ENCODE results near the gene LRP1B.

LRP1B gene

GRCh38 chr2:142037744-142038143, 93.1 kb downstream of the LRP1B start:
- Histone ChIP-seq H3K27ac (no peak overlapping the region), H3K9ac (no peak overlapping the region), H3K36me3 (no peaks in the 10 kb centered on the region), H3K9me3 (replicated peaks in 1 of 11) (no peaks in the 10 kb centered on the region), H3K4me3 (no peak overlapping the region), H3K4me1 (peaks cover 0 to 16% (median 12%) of the 10 kb centered on the region in 10 experiments; a peak in 15 of 20 replicates), H3K27me3 (no peaks in the 10 kb centered on the region), H4K20me1 (no peaks in the 10 kb centered on the region), H3K4me2 (peak overlapping the region in 8 of 11 experiments; percentile 17 to 55 (median 46); a peak in 12 of 22 replicates)
- TF ChIP-seq Cebpa-rat (IDR thresholded peaks at IDR 0.05), result no peak

GRCh38 chr2:142037066-142037465, 93.8 kb downstream of the LRP1B start:
- H3K4me1 ChIP-seq, result peaks cover 0 to 16% (median 13%) of the 10 kb centered on the region in 10 experiments; a peak in 15 of 20 replicates
- no peaks in the 10 kb centered on the region for H4K20me1 ChIP-seq
- no peak overlapping the region for H3K27ac ChIP-seq
- no peak overlapping the region for H3K9ac ChIP-seq
- no peak overlapping the region for H3K4me3 ChIP-seq
- no peaks in the 10 kb centered on the region for H3K9me3 ChIP-seq (replicated peaks in 1 of 11)
- H3K36me3 ChIP-seq, result no peaks in the 10 kb centered on the region
- TF ChIP-seq Cebpa-rat (IDR thresholded peaks at IDR 0.05), result no peak
- H3K27me3 ChIP-seq, result no peaks in the 10 kb centered on the region
- peak overlapping the region in 8 of 11 experiments; percentile 17 to 55 (median 46); a peak in 14 of 22 replicates for H3K4me2 ChIP-seq

GRCh38 chr2:142033393-142033792, 97.4 kb downstream of the LRP1B start:
- Histone ChIP-seq H3K27me3 (no peaks in the 10 kb centered on the region), H3K36me3 (no peaks in the 10 kb centered on the region), H3K9ac (no peak overlapping the region), H3K4me2 (no peak overlapping the region), H3K9me3 (replicated peaks in 1 of 11) (no peaks in the 10 kb centered on the region), H3K27ac (no peak overlapping the region), H4K20me1 (no peaks in the 10 kb centered on the region), H3K4me1 (peaks cover 0 to 16% (median 14%) of the 10 kb centered on the region in 10 experiments; a peak in 15 of 20 replicates), H3K4me3 (no peak overlapping the region)
- no peak for TF ChIP-seq Cebpa-rat (IDR thresholded peaks at IDR 0.05)

- H3K9me3 ChIP-seq (replicated peaks in 1 of 11), result no peaks in the 10 kb centered on the region
- H3K9ac ChIP-seq, result no peak overlapping the region
These were observed 99.2 kb downstream of the LRP1B start for GRCh38 chr2:142031656-142032055.

GRCh38 chr2:142030735-142031134, 100.1 kb downstream of the LRP1B start:
- 0 out of 20 replicates have a peak, but pooled peaks cover 0 to 7% (median 0%) of the 10 kb centered on the region in 10 experiments for H3K4me1 ChIP-seq
- H3K4me3 ChIP-seq, result no peak overlapping the region
- H3K4me2 ChIP-seq, result no peak overlapping the region
- H3K36me3 ChIP-seq, result no peaks in the 10 kb centered on the region
- no peaks in the 10 kb centered on the region for H4K20me1 ChIP-seq
- H3K9ac ChIP-seq, result no peak overlapping the region
- no peaks in the 10 kb centered on the region for H3K9me3 ChIP-seq (replicated peaks in 1 of 11)
- 0 out of 22 replicates have a peak, but pooled peaks of 1 of the 11 experiments have one; percentile 21 for TF ChIP-seq Cebpa-rat (IDR thresholded peaks at IDR 0.05)
- H3K27ac ChIP-seq, result no peak overlapping the region
- H3K27me3 ChIP-seq, result no peaks in the 10 kb centered on the region

More at GRCh38 chr2:142031656-142032055, 99.2 kb downstream of the LRP1B start:
- no peaks in the 10 kb centered on the region for H3K36me3 ChIP-seq
- no peak overlapping the region for H3K4me2 ChIP-seq
- H3K27me3 ChIP-seq, result no peaks in the 10 kb centered on the region
- H4K20me1 ChIP-seq, result no peaks in the 10 kb centered on the region
- H3K4me3 ChIP-seq, result no peak overlapping the region
- H3K27ac ChIP-seq, result no peak overlapping the region
- no peak for TF ChIP-seq Cebpa-rat (IDR thresholded peaks at IDR 0.05)
- peaks cover 0 to 7% (median 0%) of the 10 kb centered on the region in 10 experiments; a peak in 5 of 20 replicates for H3K4me1 ChIP-seq

GRCh38 chr2:142029974-142030373, 100.8 kb downstream of the LRP1B start:
- Histone ChIP-seq H3K9ac (no peak overlapping the region), H4K20me1 (no peaks in the 10 kb centered on the region), H3K27ac (no peak overlapping the region), H3K4me2 (no peak overlapping the region), H3K4me3 (no peak overlapping the region), H3K4me1 (0 out of 20 replicates have a peak, but pooled peaks cover 0 to 7% (median 0%) of the 10 kb centered on the region in 10 experiments), H3K36me3 (no peaks in the 10 kb centered on the region), H3K27me3 (no peaks in the 10 kb centered on the region), H3K9me3 (replicated peaks in 1 of 11) (no peaks in the 10 kb centered on the region)
- no peak for TF ChIP-seq Cebpa-rat (IDR thresholded peaks at IDR 0.05)

GRCh38 chr2:142025394-142025793, 105.4 kb downstream of the LRP1B start:
- Histone ChIP-seq H3K4me3 (no peak overlapping the region), H3K4me2 (no peak overlapping the region), H3K27me3 (no peaks in the 10 kb centered on the region), H3K4me1 (no peaks in the 10 kb centered on the region), H3K27ac (no peak overlapping the region), H3K36me3 (no peaks in the 10 kb centered on the region), H3K9me3 (replicated peaks in 1 of 11) (no peaks in the 10 kb centered on the region), H4K20me1 (no peaks in the 10 kb centered on the region), H3K9ac (no peak overlapping the region)
- no peak for TF ChIP-seq Cebpa-rat (IDR thresholded peaks at IDR 0.05)

GRCh38 chr2:142020368-142020767, 110.4 kb downstream of the LRP1B start:
- H3K9ac ChIP-seq, result no peak overlapping the region
- H3K4me1 ChIP-seq, result no peaks in the 10 kb centered on the region
- H4K20me1 ChIP-seq, result no peaks in the 10 kb centered on the region
- no peak overlapping the region for H3K27ac ChIP-seq
- no peak overlapping the region for H3K4me2 ChIP-seq
- H3K9me3 ChIP-seq (replicated peaks in 1 of 11), result no peaks in the 10 kb centered on the region
- H3K27me3 ChIP-seq, result no peaks in the 10 kb centered on the region
- H3K36me3 ChIP-seq, result no peaks in the 10 kb centered on the region
- H3K4me3 ChIP-seq, result no peak overlapping the region
- TF ChIP-seq Cebpa-rat (IDR thresholded peaks at IDR 0.05), result no peak

- TF ChIP-seq Cebpa-rat (IDR thresholded peaks at IDR 0.05), result no peak
- H3K27ac ChIP-seq, result no peak overlapping the region
- no peaks in the 10 kb centered on the region for H3K9me3 ChIP-seq (replicated peaks in 1 of 11)
- no peak overlapping the region for H3K4me2 ChIP-seq
- no peak overlapping the region for H3K4me3 ChIP-seq
- no peaks in the 10 kb centered on the region for H3K27me3 ChIP-seq
- H3K36me3 ChIP-seq, result no peaks in the 10 kb centered on the region
- no peaks in the 10 kb centered on the region for H3K4me1 ChIP-seq
- no peaks in the 10 kb centered on the region for H4K20me1 ChIP-seq
- H3K9ac ChIP-seq, result no peak overlapping the region
These were observed 116.3 kb downstream of the LRP1B start for GRCh38 chr2:142014536-142014935.

- Histone ChIP-seq H3K36me3 (no peaks in the 10 kb centered on the region), H3K4me3 (no peak overlapping the region), H4K20me1 (no peaks in the 10 kb centered on the region), H3K9ac (no peak overlapping the region), H3K4me1 (no peaks in the 10 kb centered on the region), H3K27ac (no peak overlapping the region), H3K4me2 (no peak overlapping the region), H3K9me3 (replicated peaks in 1 of 11) (no peaks in the 10 kb centered on the region), H3K27me3 (no peaks in the 10 kb centered on the region)
- no peak for TF ChIP-seq Cebpa-rat (IDR thresholded peaks at IDR 0.05)
These were observed 118.0 kb downstream of the LRP1B start for GRCh38 chr2:142012797-142013196.

Measured in BLaER1 treated with 17β-estradiol and CSF1 and Interleukin-3, amounts not matched to agents 10 nM and 100 nM (cell line).